GM23338 (cell line): Measurements from ENCODE around the gene TP73. TPM values are rescaled to one million over a fixed set of nuclear protein-coding genes. Genes with fewer than 3 reads are reported as not detected.

Experiments
- ATAC-seq: fragments of 200-7000 bp; cut with Tn5 transposase; 3 replicates; pipeline ENCODE4 v1.9.1; 2020
- DNase-seq: peaks from one replicate; pipeline ENCODE4 v3.0.0-alpha.2; 2015; ENCODE audit warnings: low spot score
- H2AFZ ChIP-seq: fragments of 200-600 bp; sonication (generic); 2 replicates; pipeline ENCODE4 v1.8.0; 2016; ENCODE audit warnings: antibody characterized with exemption, mild to moderate bottlenecking, moderate library complexity
- H3F3A ChIP-seq: fragments of 200-600 bp; sonication (generic); replicated peaks from 2 replicates; pipeline ENCODE4 v1.8.0; 2017; ENCODE audit warnings: antibody characterized with exemption, mixed run types, low read depth
- H3K27ac ChIP-seq: fragments of 200-600 bp; sonication (generic); 2 replicates; pipeline ENCODE4 v1.6.1; 2016; ENCODE audit warnings: low read depth
- H3K27me3 ChIP-seq: fragments of 200-600 bp; sonication (generic); 2 replicates; pipeline ENCODE4 v1.8.0; 2016; ENCODE audit warnings: mild to moderate bottlenecking, mixed run types, moderate library complexity; ENCODE audit not compliant: insufficient read depth
- H3K36me3 ChIP-seq: fragments of 200-600 bp; sonication (generic); 2 replicates; pipeline ENCODE4 v1.8.0; 2016; ENCODE audit warnings: mild to moderate bottlenecking; ENCODE audit not compliant: insufficient read depth
- H3K4me1 ChIP-seq: fragments of 200-600 bp; sonication (generic); 2 replicates; pipeline ENCODE4 v1.8.0; 2016; ENCODE audit warnings: mild to moderate bottlenecking, moderate library complexity; ENCODE audit not compliant: insufficient read depth
- H3K4me2 ChIP-seq: fragments of 200-600 bp; sonication (generic); 2 replicates; pipeline ENCODE4 v1.7.1; 2017; ENCODE audit warnings: mixed run types
- H3K4me3 ChIP-seq: fragments of 200-600 bp; sonication (generic); 2 replicates; pipeline ENCODE4 v1.6.1; 2016; ENCODE audit warnings: mixed run types
- H3K79me2 ChIP-seq: fragments of 200-600 bp; sonication (generic); replicated peaks from 2 replicates; pipeline ENCODE4 v1.8.0; 2017; ENCODE audit warnings: mild to moderate bottlenecking; ENCODE audit not compliant: insufficient read depth
- H3K9me2 ChIP-seq: fragments of 200-600 bp; sonication (generic); 2 replicates; pipeline ENCODE4 v1.8.0; 2017; ENCODE audit not compliant: insufficient read depth
- H4K20me1 ChIP-seq: fragments of 200-600 bp; sonication (generic); replicated peaks from 2 replicates; pipeline ENCODE4 v1.8.0; 2017; ENCODE audit warnings: mild to moderate bottlenecking; ENCODE audit not compliant: insufficient read depth
- H3K27ac Mint-ChIP-seq: 2 replicates; pipeline ENCODE4 v1.8.0; 2020; ENCODE audit warnings: inconsistent platforms, mild to moderate bottlenecking, moderate library complexity, mixed read lengths
- H3K27me3 Mint-ChIP-seq: 3 replicates; pipeline ENCODE4 v1.8.0; 2022; ENCODE audit warnings: low read depth, mild to moderate bottlenecking, moderate library complexity, mixed read lengths, inconsistent platforms; ENCODE audit not compliant: insufficient read depth, poor library complexity
- H3K36me3 Mint-ChIP-seq: 3 replicates; pipeline ENCODE4 v1.8.0; 2021; ENCODE audit warnings: low read depth, mild to moderate bottlenecking, inconsistent platforms, moderate library complexity, mixed read lengths
- H3K4me1 Mint-ChIP-seq: 3 replicates; pipeline ENCODE4 v1.8.0; 2020; ENCODE audit warnings: mild to moderate bottlenecking, inconsistent platforms, mixed read lengths
- H3K4me3 Mint-ChIP-seq: 3 replicates; pipeline ENCODE4 v1.8.0; 2021; ENCODE audit warnings: moderate library complexity, mild to moderate bottlenecking, inconsistent platforms, mixed read lengths
- H3K9me3 Mint-ChIP-seq: 3 replicates; pipeline ENCODE4 v1.8.0; 2020; ENCODE audit warnings: moderate library complexity, mild to moderate bottlenecking, inconsistent platforms, mixed read lengths
- CREB1 ChIP-seq: fragments of 250-450 bp; sonication (Bioruptor Pico); IDR thresholded peaks from 2 replicates; pipeline ENCODE4 v1.5.0; 2020; ENCODE audit warnings: low read depth, mild to moderate bottlenecking, moderate library complexity
- EZH2 ChIP-seq: fragments of 200-600 bp; sonication (generic); IDR thresholded peaks from one replicate; pipeline ENCODE4 v1.8.0; 2017; ENCODE audit warnings: antibody characterized with exemption, mild to moderate bottlenecking, low read depth; ENCODE audit not compliant: unreplicated experiment
- JUNB ChIP-seq: IDR thresholded peaks from one replicate; pipeline ENCODE4 v1.6.1; 2016; ENCODE audit warnings: antibody characterized with exemption; ENCODE audit not compliant: unreplicated experiment
- STAT1 ChIP-seq: IDR thresholded peaks from one replicate; pipeline ENCODE4 v1.6.1; 2016; ENCODE audit warnings: antibody characterized with exemption; ENCODE audit not compliant: unreplicated experiment
- ZNF114 ChIP-seq: fragments of 250-450 bp; sonication (Bioruptor Pico); IDR thresholded peaks from 2 replicates; pipeline ENCODE4 v1.5.0; 2020; ENCODE audit warnings: mild to moderate bottlenecking, moderate library complexity
- ZNF331 ChIP-seq: fragments of 250-450 bp; sonication (Bioruptor Pico); IDR thresholded peaks from 2 replicates; pipeline ENCODE4 v1.5.0; 2020; ENCODE audit warnings: low read depth, mild to moderate bottlenecking, moderate library complexity
- polyA plus RNA-seq: library from polyadenylated mRNA; unstranded; fragments of >200 nt; fragmentation: Nextera tagmentation; extraction: Ambion mirVana; gene quantifications from 2 replicates; pipeline ENCODE4 v1.2.1, GENCODE V29; 2016
- total RNA-seq: library from RNA; depleted of rRNA; stranded (reverse); fragments of >200 nt; shearing (Covaris generic); gene quantifications from 2 replicates; pipeline ENCODE4 v1.2.3, GENCODE V29; 2014
- TF ChIP-seq, protein P1 (sequence below): fragments of 250-450 bp; sonication (Bioruptor Pico); IDR thresholded peaks from 2 replicates; pipeline ENCODE4 v1.5.0; 2020; ENCODE audit warnings: mild to moderate bottlenecking, moderate library complexity
- TF ChIP-seq, protein P2 (sequence below): IDR thresholded peaks from one replicate; pipeline ENCODE4 v1.6.1; 2018; ENCODE audit warnings: antibody characterized with exemption; ENCODE audit not compliant: unreplicated experiment
- TF ChIP-seq, protein P3 (sequence below): IDR thresholded peaks from 2 replicates; pipeline ENCODE4 v1.6.1; 2016; ENCODE audit warnings: antibody characterized with exemption

The TP73 gene
- total and polyA plus RNA-seq, 2 experiments from 2014 or later, result 1.4 to 3.4 TPM

DNA sequence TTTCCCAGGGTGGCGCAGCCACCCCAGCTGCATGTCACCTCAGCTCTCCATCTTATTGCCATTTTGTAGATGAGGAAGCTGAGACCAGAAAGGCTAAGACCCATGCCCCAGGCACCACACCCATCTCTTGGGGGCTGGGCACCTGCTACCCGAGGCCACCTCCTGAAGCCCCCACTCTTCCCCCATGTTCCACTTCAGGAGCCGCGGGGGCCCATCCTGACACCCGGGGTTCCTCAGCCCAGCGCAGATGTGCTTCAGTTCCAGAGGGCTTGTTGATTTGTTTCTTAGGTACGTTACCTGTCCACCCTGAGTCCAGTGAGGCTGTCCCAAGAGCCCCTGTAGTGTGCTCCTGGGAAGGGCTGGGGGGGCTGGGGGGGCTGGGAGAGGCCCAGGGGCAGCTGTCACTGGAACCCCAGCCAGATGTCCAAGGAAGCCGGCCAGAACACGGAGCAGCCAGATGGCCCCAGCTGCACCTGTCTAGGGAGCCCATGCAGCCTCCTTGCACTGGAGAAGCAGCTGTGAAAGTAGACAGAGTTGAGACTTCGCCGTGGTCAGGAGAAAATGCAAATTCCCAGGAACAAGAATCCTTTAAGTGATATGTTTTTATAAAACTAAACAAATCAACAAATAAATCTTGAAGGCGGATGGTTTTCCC lies 82.8 kb downstream of the TP73 start:
- H3K4me1 ChIP-seq, result peaks cover 12% of the 10 kb centered on the region; the same call in 1 of the 2 replicates
- H3K4me3 ChIP-seq, result no peak overlapping the region
- ATAC-seq, result no peak
- H3K9me3 Mint-ChIP-seq, result no peaks in the 10 kb centered on the region
- H3K9me2 ChIP-seq, result no peaks in the 10 kb centered on the region
- H3K36me3 Mint-ChIP-seq, result peaks cover 19% of the 10 kb centered on the region; the same call in 2 of the 3 replicates
- peaks cover 8% of the 10 kb centered on the region; the same call in 1 of the 2 replicates for H3K36me3 ChIP-seq
- DNase-seq, result no peak
- no peak overlapping the region for H3K27ac Mint-ChIP-seq
- H3K27ac ChIP-seq, result no peak overlapping the region
- H3K4me3 Mint-ChIP-seq, result no peak overlapping the region
- 0 out of 2 replicates have a peak, but pooled peaks cover 6% of the 10 kb centered on the region for H3F3A ChIP-seq
- H4K20me1 ChIP-seq, result peaks cover 9% of the 10 kb centered on the region; the same call in 1 of the 2 replicates
- no peak overlapping the region for H2AFZ ChIP-seq
- TF ChIP-seq, protein P1, sequence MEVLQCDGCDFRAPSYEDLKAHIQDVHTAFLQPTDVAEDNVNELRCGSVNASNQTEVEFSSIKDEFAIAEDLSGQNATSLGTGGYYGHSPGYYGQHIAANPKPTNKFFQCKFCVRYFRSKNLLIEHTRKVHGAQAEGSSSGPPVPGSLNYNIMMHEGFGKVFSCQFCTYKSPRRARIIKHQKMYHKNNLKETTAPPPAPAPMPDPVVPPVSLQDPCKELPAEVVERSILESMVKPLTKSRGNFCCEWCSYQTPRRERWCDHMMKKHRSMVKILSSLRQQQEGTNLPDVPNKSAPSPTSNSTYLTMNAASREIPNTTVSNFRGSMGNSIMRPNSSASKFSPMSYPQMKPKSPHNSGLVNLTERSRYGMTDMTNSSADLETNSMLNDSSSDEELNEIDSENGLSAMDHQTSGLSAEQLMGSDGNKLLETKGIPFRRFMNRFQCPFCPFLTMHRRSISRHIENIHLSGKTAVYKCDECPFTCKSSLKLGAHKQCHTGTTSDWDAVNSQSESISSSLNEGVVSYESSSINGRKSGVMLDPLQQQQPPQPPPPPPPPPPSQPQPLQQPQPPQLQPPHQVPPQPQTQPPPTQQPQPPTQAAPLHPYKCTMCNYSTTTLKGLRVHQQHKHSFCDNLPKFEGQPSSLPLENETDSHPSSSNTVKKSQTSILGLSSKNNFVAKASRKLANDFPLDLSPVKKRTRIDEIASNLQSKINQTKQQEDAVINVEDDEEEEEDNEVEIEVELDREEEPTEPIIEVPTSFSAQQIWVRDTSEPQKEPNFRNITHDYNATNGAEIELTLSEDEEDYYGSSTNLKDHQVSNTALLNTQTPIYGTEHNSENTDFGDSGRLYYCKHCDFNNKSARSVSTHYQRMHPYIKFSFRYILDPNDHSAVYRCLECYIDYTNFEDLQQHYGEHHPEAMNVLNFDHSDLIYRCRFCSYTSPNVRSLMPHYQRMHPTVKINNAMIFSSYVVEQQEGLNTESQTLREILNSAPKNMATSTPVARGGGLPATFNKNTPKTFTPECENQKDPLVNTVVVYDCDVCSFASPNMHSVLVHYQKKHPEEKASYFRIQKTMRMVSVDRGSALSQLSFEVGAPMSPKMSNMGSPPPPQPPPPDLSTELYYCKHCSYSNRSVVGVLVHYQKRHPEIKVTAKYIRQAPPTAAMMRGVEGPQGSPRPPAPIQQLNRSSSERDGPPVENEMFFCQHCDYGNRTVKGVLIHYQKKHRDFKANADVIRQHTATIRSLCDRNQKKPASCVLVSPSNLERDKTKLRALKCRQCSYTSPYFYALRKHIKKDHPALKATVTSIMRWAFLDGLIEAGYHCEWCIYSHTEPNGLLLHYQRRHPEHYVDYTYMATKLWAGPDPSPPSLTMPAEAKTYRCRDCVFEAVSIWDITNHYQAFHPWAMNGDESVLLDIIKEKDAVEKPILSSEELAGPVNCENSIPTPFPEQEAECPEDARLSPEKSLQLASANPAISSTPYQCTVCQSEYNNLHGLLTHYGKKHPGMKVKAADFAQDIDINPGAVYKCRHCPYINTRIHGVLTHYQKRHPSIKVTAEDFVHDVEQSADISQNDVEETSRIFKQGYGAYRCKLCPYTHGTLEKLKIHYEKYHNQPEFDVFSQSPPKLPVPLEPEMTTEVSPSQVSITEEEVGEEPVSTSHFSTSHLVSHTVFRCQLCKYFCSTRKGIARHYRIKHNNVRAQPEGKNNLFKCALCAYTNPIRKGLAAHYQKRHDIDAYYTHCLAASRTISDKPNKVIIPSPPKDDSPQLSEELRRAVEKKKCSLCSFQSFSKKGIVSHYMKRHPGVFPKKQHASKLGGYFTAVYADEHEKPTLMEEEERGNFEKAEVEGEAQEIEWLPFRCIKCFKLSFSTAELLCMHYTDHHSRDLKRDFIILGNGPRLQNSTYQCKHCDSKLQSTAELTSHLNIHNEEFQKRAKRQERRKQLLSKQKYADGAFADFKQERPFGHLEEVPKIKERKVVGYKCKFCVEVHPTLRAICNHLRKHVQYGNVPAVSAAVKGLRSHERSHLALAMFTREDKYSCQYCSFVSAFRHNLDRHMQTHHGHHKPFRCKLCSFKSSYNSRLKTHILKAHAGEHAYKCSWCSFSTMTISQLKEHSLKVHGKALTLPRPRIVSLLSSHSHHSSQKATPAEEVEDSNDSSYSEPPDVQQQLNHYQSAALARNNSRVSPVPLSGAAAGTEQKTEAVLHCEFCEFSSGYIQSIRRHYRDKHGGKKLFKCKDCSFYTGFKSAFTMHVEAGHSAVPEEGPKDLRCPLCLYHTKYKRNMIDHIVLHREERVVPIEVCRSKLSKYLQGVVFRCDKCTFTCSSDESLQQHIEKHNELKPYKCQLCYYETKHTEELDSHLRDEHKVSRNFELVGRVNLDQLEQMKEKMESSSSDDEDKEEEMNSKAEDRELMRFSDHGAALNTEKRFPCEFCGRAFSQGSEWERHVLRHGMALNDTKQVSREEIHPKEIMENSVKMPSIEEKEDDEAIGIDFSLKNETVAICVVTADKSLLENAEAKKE, result no peak
- TF ChIP-seq JUNB, result no peak
- no peak for TF ChIP-seq EZH2
- TF ChIP-seq CREB1 (CRISPR knock-in tag), result no peak
- TF ChIP-seq STAT1, result no peak
- no peak for TF ChIP-seq ZNF114 (CRISPR knock-in tag)
- TF ChIP-seq, protein P2, sequence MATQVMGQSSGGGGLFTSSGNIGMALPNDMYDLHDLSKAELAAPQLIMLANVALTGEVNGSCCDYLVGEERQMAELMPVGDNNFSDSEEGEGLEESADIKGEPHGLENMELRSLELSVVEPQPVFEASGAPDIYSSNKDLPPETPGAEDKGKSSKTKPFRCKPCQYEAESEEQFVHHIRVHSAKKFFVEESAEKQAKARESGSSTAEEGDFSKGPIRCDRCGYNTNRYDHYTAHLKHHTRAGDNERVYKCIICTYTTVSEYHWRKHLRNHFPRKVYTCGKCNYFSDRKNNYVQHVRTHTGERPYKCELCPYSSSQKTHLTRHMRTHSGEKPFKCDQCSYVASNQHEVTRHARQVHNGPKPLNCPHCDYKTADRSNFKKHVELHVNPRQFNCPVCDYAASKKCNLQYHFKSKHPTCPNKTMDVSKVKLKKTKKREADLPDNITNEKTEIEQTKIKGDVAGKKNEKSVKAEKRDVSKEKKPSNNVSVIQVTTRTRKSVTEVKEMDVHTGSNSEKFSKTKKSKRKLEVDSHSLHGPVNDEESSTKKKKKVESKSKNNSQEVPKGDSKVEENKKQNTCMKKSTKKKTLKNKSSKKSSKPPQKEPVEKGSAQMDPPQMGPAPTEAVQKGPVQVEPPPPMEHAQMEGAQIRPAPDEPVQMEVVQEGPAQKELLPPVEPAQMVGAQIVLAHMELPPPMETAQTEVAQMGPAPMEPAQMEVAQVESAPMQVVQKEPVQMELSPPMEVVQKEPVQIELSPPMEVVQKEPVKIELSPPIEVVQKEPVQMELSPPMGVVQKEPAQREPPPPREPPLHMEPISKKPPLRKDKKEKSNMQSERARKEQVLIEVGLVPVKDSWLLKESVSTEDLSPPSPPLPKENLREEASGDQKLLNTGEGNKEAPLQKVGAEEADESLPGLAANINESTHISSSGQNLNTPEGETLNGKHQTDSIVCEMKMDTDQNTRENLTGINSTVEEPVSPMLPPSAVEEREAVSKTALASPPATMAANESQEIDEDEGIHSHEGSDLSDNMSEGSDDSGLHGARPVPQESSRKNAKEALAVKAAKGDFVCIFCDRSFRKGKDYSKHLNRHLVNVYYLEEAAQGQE, result no peak
- no peak for TF ChIP-seq ZNF331 (CRISPR knock-in tag)
- TF ChIP-seq, protein P3, sequence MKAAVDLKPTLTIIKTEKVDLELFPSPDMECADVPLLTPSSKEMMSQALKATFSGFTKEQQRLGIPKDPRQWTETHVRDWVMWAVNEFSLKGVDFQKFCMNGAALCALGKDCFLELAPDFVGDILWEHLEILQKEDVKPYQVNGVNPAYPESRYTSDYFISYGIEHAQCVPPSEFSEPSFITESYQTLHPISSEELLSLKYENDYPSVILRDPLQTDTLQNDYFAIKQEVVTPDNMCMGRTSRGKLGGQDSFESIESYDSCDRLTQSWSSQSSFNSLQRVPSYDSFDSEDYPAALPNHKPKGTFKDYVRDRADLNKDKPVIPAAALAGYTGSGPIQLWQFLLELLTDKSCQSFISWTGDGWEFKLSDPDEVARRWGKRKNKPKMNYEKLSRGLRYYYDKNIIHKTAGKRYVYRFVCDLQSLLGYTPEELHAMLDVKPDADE, result no peak
- H3K27me3 Mint-ChIP-seq, result peaks cover 6% of the 10 kb centered on the region
- H3K4me1 Mint-ChIP-seq, result peaks cover 12% of the 10 kb centered on the region
- no peaks in the 10 kb centered on the region for H3K79me2 ChIP-seq
- H3K4me2 ChIP-seq, result no peak overlapping the region
- no peaks in the 10 kb centered on the region for H3K27me3 ChIP-seq
